Measurements from ENCODE around the gene CNTNAP5. TPM values are rescaled to one million over a fixed set of nuclear protein-coding genes. Genes with fewer than 3 reads are reported as not detected.

Gene CNTNAP5
- total and polyA plus RNA-seq, 2 donors (not counting 3 experiments of a cell fraction or from before 2014, with no cell fraction given): not detected

DNA sequence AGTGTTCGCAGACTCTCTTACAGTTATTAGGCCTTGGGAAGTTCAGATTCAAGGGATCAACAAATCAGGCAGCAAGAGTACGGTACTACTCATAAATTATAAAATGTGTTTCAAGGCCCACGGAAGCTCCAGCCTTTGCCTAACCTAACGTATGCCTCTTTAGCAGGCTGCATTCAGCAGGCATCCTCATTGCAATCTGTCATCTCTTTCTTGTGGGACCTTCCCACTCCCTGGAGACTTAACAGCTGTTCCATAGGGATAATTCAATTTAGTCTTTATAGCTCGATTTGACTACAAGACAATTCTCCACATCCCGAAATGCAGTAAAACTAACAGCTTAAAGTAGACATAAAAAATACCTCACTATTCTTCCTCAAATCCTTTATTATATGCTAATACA lies 453.7 kb downstream of the CNTNAP5 start:
- no peak for DNase-seq (ENCODE audit: low read depth, low spot score)
- H3K27ac ChIP-seq (ENCODE audit: insufficient read depth, low read depth, low read length): no peak overlapping the region

More for the DNA sequence above, 453.7 kb downstream of the CNTNAP5 start:
- Histone ChIP-seq H4K20me1 (replicated peaks; ENCODE audit: control insufficient read depth, extremely low read depth, insufficient read depth, low read length) (no peaks in the 10 kb centered on the region), H3K4me3 (replicated peaks in 1 of 3; ENCODE audit: insufficient read depth in 1 of 3, low read depth in 1 of 3, low read length in 3 of 3) (no peak overlapping the region), H3K4me1 (ENCODE audit: control insufficient read depth, extremely low read depth, insufficient read depth, low read length) (no peaks in the 10 kb centered on the region), H3K79me2 (ENCODE audit: control insufficient read depth, insufficient read depth, low read length) (no peaks in the 10 kb centered on the region), H3K9me3 (replicated peaks; ENCODE audit: control insufficient read depth, insufficient read depth, low read length) (peaks cover 7% of the 10 kb centered on the region), H3K27me3 (ENCODE audit: control insufficient read depth in 2 of 2, insufficient read depth in 2 of 2, low read length in 2 of 2) (no peaks in the 10 kb centered on the region), H2AFZ (ENCODE audit: low read depth, low read length) (no peak overlapping the region), H3K4me2 (ENCODE audit: insufficient read depth, low read length) (no peak overlapping the region), H3K9me1 (replicated peaks; ENCODE audit: control insufficient read depth, extremely low read depth, insufficient read depth, low read length) (no peaks in the 10 kb centered on the region), H3K9ac (replicated peaks; ENCODE audit: extremely low read depth, insufficient read depth, low read length) (no peak overlapping the region), H3K36me3 (ENCODE audit: control insufficient read depth in 2 of 2, extremely low read depth in 1 of 2, insufficient read depth in 2 of 2, low read length in 2 of 2) (no peaks in the 10 kb centered on the region)
- no TSS peak for BruUV-seq (replicated peaks)
- ChIA-PET POLR2A (no interaction called here), CTCF (no interaction called here)
- dilution Hi-C loops (cut with MboI; ENCODE audit: extremely low pct_ligation_motif_present, low sequenced_read_pairs) (no loop called here), intact Hi-C loops (cut with micrococcal nuclease) (no loop called here)
- no peak for TF ChIP-seq EZH2 (IDR thresholded peaks at IDR 0.05; ENCODE audit: borderline replicate concordance, low read depth, low read length, severe bottlenecking)
- no peak for TF ChIP-seq JUN (IDR thresholded peaks at IDR 0.05; ENCODE audit: borderline replicate concordance, insufficient read depth, insufficient read length, low read depth)
- no peak for TF ChIP-seq POLR2A (IDR thresholded peaks at IDR 0.05; ENCODE audit: low read depth, low read length)
- no peak for TF ChIP-seq FOS (IDR thresholded peaks at IDR 0.05; ENCODE audit: borderline replicate concordance, insufficient read depth, low read length)
- TF ChIP-seq, protein P1, sequence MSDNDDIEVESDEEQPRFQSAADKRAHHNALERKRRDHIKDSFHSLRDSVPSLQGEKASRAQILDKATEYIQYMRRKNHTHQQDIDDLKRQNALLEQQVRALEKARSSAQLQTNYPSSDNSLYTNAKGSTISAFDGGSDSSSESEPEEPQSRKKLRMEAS (IDR thresholded peaks at IDR 0.05; ENCODE audit: insufficient read depth, insufficient read length): no peak
- TF ChIP-seq GATA2 (IDR thresholded peaks at IDR 0.05; ENCODE audit: insufficient read depth, insufficient read length, low read depth, low read length): no peak
- no peak for TF ChIP-seq POLR2AphosphoS5 (IDR thresholded peaks at IDR 0.05; ENCODE audit: insufficient read depth, low read depth, low read length)
- no peak for TF ChIP-seq MYC (IDR thresholded peaks at IDR 0.05; ENCODE audit: low read depth, low read length)
- TF ChIP-seq, protein P2, sequence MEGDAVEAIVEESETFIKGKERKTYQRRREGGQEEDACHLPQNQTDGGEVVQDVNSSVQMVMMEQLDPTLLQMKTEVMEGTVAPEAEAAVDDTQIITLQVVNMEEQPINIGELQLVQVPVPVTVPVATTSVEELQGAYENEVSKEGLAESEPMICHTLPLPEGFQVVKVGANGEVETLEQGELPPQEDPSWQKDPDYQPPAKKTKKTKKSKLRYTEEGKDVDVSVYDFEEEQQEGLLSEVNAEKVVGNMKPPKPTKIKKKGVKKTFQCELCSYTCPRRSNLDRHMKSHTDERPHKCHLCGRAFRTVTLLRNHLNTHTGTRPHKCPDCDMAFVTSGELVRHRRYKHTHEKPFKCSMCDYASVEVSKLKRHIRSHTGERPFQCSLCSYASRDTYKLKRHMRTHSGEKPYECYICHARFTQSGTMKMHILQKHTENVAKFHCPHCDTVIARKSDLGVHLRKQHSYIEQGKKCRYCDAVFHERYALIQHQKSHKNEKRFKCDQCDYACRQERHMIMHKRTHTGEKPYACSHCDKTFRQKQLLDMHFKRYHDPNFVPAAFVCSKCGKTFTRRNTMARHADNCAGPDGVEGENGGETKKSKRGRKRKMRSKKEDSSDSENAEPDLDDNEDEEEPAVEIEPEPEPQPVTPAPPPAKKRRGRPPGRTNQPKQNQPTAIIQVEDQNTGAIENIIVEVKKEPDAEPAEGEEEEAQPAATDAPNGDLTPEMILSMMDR (IDR thresholded peaks at IDR 0.05; ENCODE audit: extremely low read depth in 1 of 2, insufficient read depth in 1 of 2, low read depth in 1 of 2, low read length in 2 of 2): no peak
- no peak for FAIRE-seq

All from endothelial cell of umbilical vein (primary cell).